GM12801 (cell line): Measurements from ENCODE around the gene RPL36.

Experiments used
- TF ChIP-seq, protein P1 (sequence below): IDR thresholded peaks from one replicate; pipeline ENCODE4 v1.5.1; 2011; ENCODE audit warnings: control low read depth; ENCODE audit not compliant: insufficient read length; ENCODE audit errors: extremely low read depth

RPL36 gene

GRCh38 chr19:5690125-5690954 is at the start of gene RPL36:
TSS of gene RPL36 (plus strand) at chr19:5690295. CDS start at chr19:5690508, 213 bp downstream.
- TF ChIP-seq, protein P1, sequence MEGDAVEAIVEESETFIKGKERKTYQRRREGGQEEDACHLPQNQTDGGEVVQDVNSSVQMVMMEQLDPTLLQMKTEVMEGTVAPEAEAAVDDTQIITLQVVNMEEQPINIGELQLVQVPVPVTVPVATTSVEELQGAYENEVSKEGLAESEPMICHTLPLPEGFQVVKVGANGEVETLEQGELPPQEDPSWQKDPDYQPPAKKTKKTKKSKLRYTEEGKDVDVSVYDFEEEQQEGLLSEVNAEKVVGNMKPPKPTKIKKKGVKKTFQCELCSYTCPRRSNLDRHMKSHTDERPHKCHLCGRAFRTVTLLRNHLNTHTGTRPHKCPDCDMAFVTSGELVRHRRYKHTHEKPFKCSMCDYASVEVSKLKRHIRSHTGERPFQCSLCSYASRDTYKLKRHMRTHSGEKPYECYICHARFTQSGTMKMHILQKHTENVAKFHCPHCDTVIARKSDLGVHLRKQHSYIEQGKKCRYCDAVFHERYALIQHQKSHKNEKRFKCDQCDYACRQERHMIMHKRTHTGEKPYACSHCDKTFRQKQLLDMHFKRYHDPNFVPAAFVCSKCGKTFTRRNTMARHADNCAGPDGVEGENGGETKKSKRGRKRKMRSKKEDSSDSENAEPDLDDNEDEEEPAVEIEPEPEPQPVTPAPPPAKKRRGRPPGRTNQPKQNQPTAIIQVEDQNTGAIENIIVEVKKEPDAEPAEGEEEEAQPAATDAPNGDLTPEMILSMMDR: peak; percentile 89

DNA sequence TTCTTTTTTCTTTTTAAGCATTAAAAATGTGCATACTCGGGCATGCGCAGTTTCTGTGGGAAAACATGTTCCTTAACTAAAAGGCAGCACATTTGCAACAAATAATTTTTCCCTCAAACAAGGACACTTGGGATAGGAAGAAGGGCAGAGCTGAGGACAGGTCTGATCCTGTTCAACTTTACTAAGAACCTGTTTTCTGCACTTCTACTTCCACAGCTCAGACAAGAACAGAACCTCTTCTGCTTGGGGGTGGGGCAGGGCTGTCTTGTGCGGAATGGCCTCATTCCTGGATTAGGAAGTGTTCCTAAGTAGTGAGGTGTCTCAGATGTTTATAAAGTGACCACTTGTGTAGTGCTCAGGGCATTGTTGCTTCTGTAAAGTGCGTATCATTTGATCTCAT is 48.9 kb upstream of the RPL36 start:
- TF ChIP-seq, protein P1: no peak

GRCh38 chr19:5642204-5642603 is 47.9 kb upstream of the RPL36 start:
- TF ChIP-seq, protein P1: no peak

GRCh38 chr19:5643060-5643459 is 47.0 kb upstream of the RPL36 start:
- TF ChIP-seq, protein P1: no peak

- TF ChIP-seq, protein P1: no peak
These were observed 46.1 kb upstream of the RPL36 start for GRCh38 chr19:5644037-5644436.

DNA sequence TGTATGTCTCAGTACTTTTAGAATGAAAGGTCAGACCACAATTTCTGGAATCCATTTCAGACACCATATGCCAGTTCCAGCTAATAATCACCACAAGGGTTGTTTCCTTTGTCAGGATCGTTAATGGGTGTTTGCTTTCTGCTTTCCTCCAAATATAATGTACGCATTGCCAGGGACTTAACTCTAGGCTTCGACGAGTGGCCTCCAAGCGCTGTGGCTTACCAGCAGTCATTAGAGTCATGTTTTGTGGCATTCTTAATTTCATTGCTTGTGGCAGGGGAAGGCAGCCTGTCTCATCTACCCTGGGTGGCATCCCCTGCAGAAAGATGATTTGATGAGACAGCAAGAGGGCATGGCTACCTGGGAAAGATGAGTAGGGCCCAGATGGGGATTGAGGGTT is 44.7 kb upstream of the RPL36 start:
- TF ChIP-seq, protein P1: no peak

DNA sequence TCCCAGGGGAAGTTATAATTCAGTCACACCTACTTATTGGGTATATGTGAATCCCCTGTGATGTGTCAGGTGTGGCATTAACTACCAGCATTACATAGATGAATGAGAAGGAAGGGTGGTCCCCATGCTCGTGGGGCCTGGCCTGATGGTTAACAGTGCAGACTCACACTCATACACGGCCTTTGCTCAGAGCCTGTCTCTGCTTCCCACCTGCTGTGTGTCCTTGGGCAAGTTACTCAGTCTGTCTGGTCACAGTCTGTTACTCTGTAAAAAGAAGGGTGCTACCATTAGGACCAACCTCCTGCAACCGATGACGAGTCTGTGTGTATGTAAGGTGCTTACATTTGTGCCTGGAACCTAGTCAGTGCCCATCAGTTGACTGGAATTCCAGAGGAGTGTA is 43.4 kb upstream of the RPL36 start:
- TF ChIP-seq, protein P1: no peak
